GM19240 (cell line): ENCODE data around the gene YWHAB.

Experiments used
- DNase-seq: peaks from one replicate; pipeline ENCODE4 v3.0.0; 2011; ENCODE audit warnings: low spot score; ENCODE audit not compliant: insufficient read length

YWHAB gene

DNA sequence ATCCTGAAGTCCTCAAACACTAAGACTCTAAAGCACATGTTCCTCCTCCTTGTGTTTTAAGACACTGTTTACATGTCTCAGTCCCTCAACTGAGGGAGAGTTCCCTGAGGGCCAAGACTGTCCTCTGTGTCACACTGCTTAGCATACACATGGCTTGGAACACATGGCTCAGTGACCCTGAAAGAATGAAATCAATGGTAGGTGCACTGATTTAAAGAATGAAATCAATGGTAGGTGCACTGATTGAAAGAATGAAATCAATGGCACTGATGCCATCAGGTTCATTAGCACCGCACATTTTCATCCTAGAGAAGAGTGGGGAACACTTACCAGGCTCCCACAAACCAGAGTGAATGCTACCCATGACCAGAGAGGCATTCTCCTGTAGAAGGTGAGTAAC is 64.9 kb downstream of the YWHAB start:
- no peak for DNase-seq

DNA sequence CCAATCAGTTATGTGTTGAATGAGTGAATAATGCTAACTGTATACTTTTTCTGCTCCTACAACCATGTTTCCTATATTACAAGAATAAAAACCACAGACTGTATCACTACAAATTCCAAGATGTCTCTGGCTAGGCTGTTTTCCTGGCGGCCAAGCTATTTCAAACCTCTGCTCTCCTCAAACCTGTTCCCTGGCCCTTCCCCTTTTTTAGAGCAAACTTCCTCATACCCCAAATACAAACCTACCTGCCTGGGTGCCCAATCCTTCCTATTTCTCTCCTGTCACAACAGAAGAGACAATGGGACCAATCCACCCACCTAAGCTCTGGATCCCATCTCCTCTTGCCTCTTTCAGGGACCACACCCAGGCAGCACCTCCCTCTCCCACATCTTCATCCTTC is 67.2 kb downstream of the YWHAB start:
- DNase-seq = no peak

DNA sequence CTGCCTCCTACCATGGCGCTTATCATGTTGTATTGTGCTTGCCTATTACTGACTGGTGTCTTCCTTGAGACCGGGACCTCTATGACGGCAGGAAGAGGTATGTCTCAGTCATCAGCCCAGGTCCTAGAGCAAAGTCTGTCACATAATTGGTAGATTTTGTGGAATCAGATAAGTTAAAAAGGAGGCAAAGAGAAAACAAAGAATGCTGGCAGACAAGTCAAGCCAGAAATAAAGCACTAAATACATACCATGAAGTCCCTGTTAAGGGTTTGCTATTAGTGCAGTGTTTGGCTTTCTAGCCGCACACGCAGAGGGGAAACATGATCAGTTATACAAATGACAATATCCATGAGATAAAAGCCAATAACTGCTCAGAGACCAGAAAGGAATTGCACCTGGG is 68.7 kb downstream of the YWHAB start:
- DNase-seq = no peak

DNA sequence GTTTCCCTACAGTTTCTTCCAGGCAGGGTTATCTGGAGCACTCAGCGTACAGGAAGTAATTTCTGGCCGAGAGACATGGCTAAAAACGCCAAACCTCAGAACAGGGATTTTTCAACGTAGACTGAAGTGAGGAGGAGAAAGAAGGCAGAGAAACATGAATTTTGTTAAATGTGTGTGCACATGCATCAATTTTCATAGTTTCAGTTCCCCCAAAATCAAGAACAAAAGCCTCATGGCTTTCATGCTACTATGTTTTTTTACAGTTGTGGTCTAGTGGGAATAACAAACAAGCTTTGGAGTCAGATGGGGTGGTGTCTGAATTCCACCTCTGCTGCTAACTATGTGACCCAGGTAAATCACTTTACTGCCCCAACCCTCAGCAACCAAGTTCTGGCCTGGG is 69.8 kb downstream of the YWHAB start:
- no peak for DNase-seq

DNA sequence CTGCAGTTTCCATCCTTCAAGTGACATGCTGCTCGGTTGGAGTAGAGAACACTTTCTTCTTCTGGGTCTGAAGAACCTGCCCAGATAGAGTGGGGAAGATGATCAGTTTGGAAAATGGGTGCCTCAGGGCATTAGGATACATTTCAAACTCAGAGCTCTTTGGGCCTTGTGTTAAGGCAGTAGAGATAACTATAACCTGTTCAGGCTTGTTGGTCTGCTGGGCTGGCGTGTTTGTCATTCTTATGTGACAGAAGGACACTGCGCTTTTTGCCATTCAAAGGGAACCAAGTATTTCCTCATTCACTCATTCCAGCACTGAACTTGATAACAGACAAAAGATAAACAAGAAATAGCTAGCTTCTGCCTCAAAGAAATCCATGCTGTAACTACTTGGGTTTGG is 70.9 kb downstream of the YWHAB start:
- no peak for DNase-seq
